Endothelial cell of umbilical vein (primary cell): ENCODE results near the gene SPART.

Experiments used
- CTCF ChIP-seq, 2 donors: IDR thresholded peaks; 1 replicate in 1 of 2; 2 replicates in 1 of 2; pipeline ENCODE4 v1.5.1; 2011; ENCODE audit warnings: low read length in 2 of 2, mild to moderate bottlenecking in 2 of 2, moderate library complexity in 2 of 2, control low read depth in 1 of 2, inconsistent platforms in 1 of 2, low read depth in 1 of 2; ENCODE audit not compliant: insufficient read depth in 1 of 2; ENCODE audit errors: extremely low read depth in 1 of 2
- EZH2 ChIP-seq: IDR thresholded peaks from 2 replicates; pipeline ENCODE4 v1.6.1; 2012; ENCODE audit warnings: borderline replicate concordance, low read depth, mild to moderate bottlenecking, moderate library complexity, low read length, inconsistent platforms; ENCODE audit not compliant: severe bottlenecking
- MAX ChIP-seq: IDR thresholded peaks from 2 replicates; pipeline ENCODE4 v1.6.1; 2011; ENCODE audit not compliant: insufficient read depth, insufficient read length
- POLR2A ChIP-seq: IDR thresholded peaks from 2 replicates; pipeline ENCODE4 v1.6.1; 2012; ENCODE audit warnings: low read depth, mild to moderate bottlenecking, control low read depth, low read length

- TF ChIP-seq POLR2A (no peak), CTCF (IDR thresholded peaks at IDR 0.05; ENCODE audit: extremely low read depth in 1 of 2, insufficient read depth in 1 of 2, low read depth in 1 of 2, low read length in 2 of 2) (no peak), MAX (no peak), EZH2 (no peak)
These were observed 52.7 kb downstream of the SPART start for GRCh38 chr13:36293497-36293896.
